Liver (tissue), 9 donors: ENCODE data around the gene PTPRN2. TPM values are rescaled to one million over a fixed set of nuclear protein-coding genes. Genes with fewer than 3 reads are reported as not detected.

Experiments used
- DNase-seq: peaks from one replicate; pipeline ENCODE4 v3.0.0-alpha.2; 2017; ENCODE audit warnings: low spot score
- H3K27ac ChIP-seq, 2 donors: one replicate each; pipeline ENCODE4 v1.7.0; 2013; ENCODE audit warnings: inconsistent platforms in 2 of 2, low read length in 2 of 2, control low read depth in 1 of 2, low read depth in 1 of 2, mild to moderate bottlenecking in 1 of 2
- H3K27me3 ChIP-seq, 4 donors: one replicate each; pipeline versions ENCODE4 v1.6.1 to v1.7.0; 2013; ENCODE audit warnings: low read length in 3 of 4, inconsistent platforms in 1 of 4, mild to moderate bottlenecking in 1 of 4, moderate library complexity in 1 of 4; ENCODE audit not compliant: control insufficient read depth in 4 of 4, insufficient read depth in 4 of 4
- H3K36me3 ChIP-seq, 4 donors: one replicate each; pipeline versions ENCODE4 v1.6.1 to v1.7.0; 2013; ENCODE audit warnings: low read length in 3 of 4, mild to moderate bottlenecking in 3 of 4, low read depth in 1 of 4, moderate library complexity in 1 of 4; ENCODE audit not compliant: control insufficient read depth in 4 of 4, insufficient read depth in 3 of 4
- H3K4me1 ChIP-seq, 4 donors: one replicate each; pipeline versions ENCODE4 v1.6.1 to v1.7.0; 2013; ENCODE audit warnings: low read length in 3 of 4, mild to moderate bottlenecking in 3 of 4, moderate library complexity in 1 of 4; ENCODE audit not compliant: control insufficient read depth in 4 of 4, insufficient read depth in 4 of 4
- H3K4me3 ChIP-seq, 3 donors: one replicate each; pipeline versions ENCODE4 v1.6.1 to v1.7.0; 2013; ENCODE audit warnings: low read length in 3 of 3, control low read depth in 1 of 3, low read depth in 1 of 3, mild to moderate bottlenecking in 1 of 3
- H3K9ac ChIP-seq, 2 donors: one replicate each; pipeline ENCODE4 v1.7.0; 2013; ENCODE audit warnings: low read length in 2 of 2, mild to moderate bottlenecking in 2 of 2, moderate library complexity in 2 of 2, control low read depth in 1 of 2, low read depth in 1 of 2
- H3K9me3 ChIP-seq, 4 donors: one replicate each; pipeline versions ENCODE4 v1.6.1 to v1.7.0; 2013; ENCODE audit warnings: low read length in 3 of 4; ENCODE audit not compliant: control insufficient read depth in 4 of 4
- EGR1 ChIP-seq, 2 donors: IDR thresholded peaks; 2 replicates each; pipeline ENCODE4 v1.6.1; 2016 to 2018; ENCODE audit warnings: antibody characterized with exemption in 2 of 2, low read depth in 2 of 2
- FOXA1 ChIP-seq: IDR thresholded peaks from 2 replicates; pipeline ENCODE4 v1.6.1; 2016; ENCODE audit warnings: antibody characterized with exemption
- FOXA2 ChIP-seq: IDR thresholded peaks from 2 replicates; pipeline ENCODE4 v1.6.1; 2016; ENCODE audit warnings: antibody characterized with exemption
- GABPA ChIP-seq, 2 donors: IDR thresholded peaks in 1 of 2; conservative IDR thresholded peaks in 1 of 2; 2 replicates each; pipeline ENCODE4 v1.6.1; 2016; ENCODE audit warnings: antibody characterized with exemption in 2 of 2, mild to moderate bottlenecking in 1 of 2, moderate library complexity in 1 of 2
- HNF4A ChIP-seq, 2 donors: conservative IDR thresholded peaks; 2 replicates each; pipeline ENCODE4 v1.6.1; 2016; ENCODE audit warnings: antibody characterized with exemption in 2 of 2, mild to moderate bottlenecking in 2 of 2
- HNF4G ChIP-seq: IDR thresholded peaks from 2 replicates; pipeline ENCODE4 v1.6.1; 2016; ENCODE audit warnings: antibody characterized with exemption
- JUND ChIP-seq, 2 donors: IDR thresholded peaks; 2 replicates each; pipeline ENCODE4 v1.6.1; 2016; ENCODE audit warnings: antibody characterized with exemption in 2 of 2
- NR2F2 ChIP-seq: IDR thresholded peaks from 2 replicates; pipeline ENCODE4 v1.6.1; 2016; ENCODE audit warnings: antibody characterized with exemption
- RAD21 ChIP-seq, 2 donors: IDR thresholded peaks; 2 replicates each; pipeline ENCODE4 v1.6.1; 2016; ENCODE audit warnings: antibody characterized with exemption in 2 of 2, mild to moderate bottlenecking in 2 of 2
- RXRA ChIP-seq, 2 donors: IDR thresholded peaks; 2 replicates each; pipeline ENCODE4 v1.6.1; 2017 to 2018; ENCODE audit warnings: antibody characterized with exemption in 2 of 2, mild to moderate bottlenecking in 1 of 2
- SP1 ChIP-seq: IDR thresholded peaks from 2 replicates; pipeline ENCODE4 v1.6.1; 2018; ENCODE audit warnings: antibody characterized with exemption, mild to moderate bottlenecking
- YY1 ChIP-seq: IDR thresholded peaks from 2 replicates; pipeline ENCODE4 v1.6.1; 2016; ENCODE audit warnings: antibody characterized with exemption, mild to moderate bottlenecking
- WGBS: extraction: QIAGEN DNeasy Blood & Tissue Kit; methylation state at CpG from one replicate; pipeline ENCODE4 v1.1.7; 2013; 5-methylcytosine and 5-hydroxymethylcytosine counted together
- polyA plus RNA-seq, 2 donors: library from polyadenylated mRNA; stranded (reverse) in 1 of 2; unstranded in 1 of 2; fragments of 200-250 nt in 1 of 2; fragments of >200 nt in 1 of 2; fragmentation: Nextera tagmentation in 1 of 2; extraction: Ambion mirVana in 1 of 2; gene quantifications; one replicate each; pipeline versions ENCODE4 v1.2.1 to v1.2.3, GENCODE V29; 2013 to 2015
- total RNA-seq, 2 donors: library from RNA; depleted of rRNA; stranded (reverse); fragments of >200 nt; gene quantifications; one replicate each; pipeline ENCODE4 v1.2.3, GENCODE V29; 2014
- TF ChIP-seq, protein P1 (sequence below): IDR thresholded peaks from 2 replicates; pipeline ENCODE4 v1.6.1; 2016; ENCODE audit warnings: antibody characterized with exemption
- TF ChIP-seq, protein P2 (sequence below): IDR thresholded peaks from 2 replicates; pipeline ENCODE4 v1.6.1; 2016; ENCODE audit warnings: antibody characterized with exemption
- TF ChIP-seq, protein P3 (sequence below): IDR thresholded peaks from 2 replicates; pipeline ENCODE4 v1.6.1; 2016; ENCODE audit warnings: antibody characterized with exemption
- TF ChIP-seq, protein P4 (sequence below): fragments of 150-350 bp; IDR thresholded peaks from 2 replicates; pipeline ENCODE4 v1.5.1; 2017; ENCODE audit warnings: improper control_type of control experiment, low read depth, low read length; ENCODE audit not compliant: missing input control
- donor health status: healthy.
- donor health status: healthy.
- donor health status: healthy.
- donor health status: healthy.
- donor health status: healthy.

The PTPRN2 gene
- total and polyA plus RNA-seq, 4 donors = 0.75 to 1.9 (median 1.1) TPM

DNA sequence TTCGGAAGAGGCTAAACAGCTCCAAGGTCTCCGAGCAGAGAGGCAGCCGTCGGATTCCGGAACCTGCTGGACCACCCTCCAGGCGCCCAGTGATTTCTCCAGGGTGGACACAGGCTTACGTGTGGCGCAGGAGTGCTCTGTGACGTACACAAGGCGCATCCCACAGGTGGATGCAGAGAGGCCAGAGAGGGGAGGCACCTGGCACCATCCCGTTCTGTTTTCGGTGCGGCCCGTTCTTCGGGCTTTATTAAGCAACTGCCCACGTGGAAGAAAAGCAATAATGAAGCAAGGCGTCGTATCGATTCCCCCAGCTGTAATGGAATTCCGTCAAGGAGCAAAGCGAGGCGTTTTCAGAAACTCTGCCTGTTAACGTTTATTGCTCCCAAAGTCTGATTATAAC is 163.6 kb downstream of the PTPRN2 start:
- no peaks in the 10 kb centered on the region for H3K27me3 ChIP-seq
- no peaks in the 10 kb centered on the region for H3K4me1 ChIP-seq
- no peak overlapping the region for H3K4me3 ChIP-seq
- DNase-seq = no peak
- 96% methylated on average over 23 of the region's 23 CpGs for WGBS
- H3K9me3 ChIP-seq = no peaks in the 10 kb centered on the region
- H3K9ac ChIP-seq = no peak overlapping the region
- no peak for TF ChIP-seq EGR1 (IDR thresholded peaks at IDR 0.05; ENCODE audit: low read depth in 2 of 2)
- TF ChIP-seq HNF4A (conservative IDR thresholded peaks at IDR 0.05) = no peak
- no peak for TF ChIP-seq NR2F2
- TF ChIP-seq, protein P1, sequence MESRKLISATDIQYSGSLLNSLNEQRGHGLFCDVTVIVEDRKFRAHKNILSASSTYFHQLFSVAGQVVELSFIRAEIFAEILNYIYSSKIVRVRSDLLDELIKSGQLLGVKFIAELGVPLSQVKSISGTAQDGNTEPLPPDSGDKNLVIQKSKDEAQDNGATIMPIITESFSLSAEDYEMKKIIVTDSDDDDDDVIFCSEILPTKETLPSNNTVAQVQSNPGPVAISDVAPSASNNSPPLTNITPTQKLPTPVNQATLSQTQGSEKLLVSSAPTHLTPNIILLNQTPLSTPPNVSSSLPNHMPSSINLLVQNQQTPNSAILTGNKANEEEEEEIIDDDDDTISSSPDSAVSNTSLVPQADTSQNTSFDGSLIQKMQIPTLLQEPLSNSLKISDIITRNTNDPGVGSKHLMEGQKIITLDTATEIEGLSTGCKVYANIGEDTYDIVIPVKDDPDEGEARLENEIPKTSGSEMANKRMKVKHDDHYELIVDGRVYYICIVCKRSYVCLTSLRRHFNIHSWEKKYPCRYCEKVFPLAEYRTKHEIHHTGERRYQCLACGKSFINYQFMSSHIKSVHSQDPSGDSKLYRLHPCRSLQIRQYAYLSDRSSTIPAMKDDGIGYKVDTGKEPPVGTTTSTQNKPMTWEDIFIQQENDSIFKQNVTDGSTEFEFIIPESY = no peak
- TF ChIP-seq RXRA (IDR thresholded peaks at IDR 0.05) = no peak
- no peak for TF ChIP-seq HNF4G
- TF ChIP-seq JUND (IDR thresholded peaks at IDR 0.05) = no peak
- H3K36me3 ChIP-seq = no peaks in the 10 kb centered on the region
- no peak overlapping the region for H3K27ac ChIP-seq

DNA sequence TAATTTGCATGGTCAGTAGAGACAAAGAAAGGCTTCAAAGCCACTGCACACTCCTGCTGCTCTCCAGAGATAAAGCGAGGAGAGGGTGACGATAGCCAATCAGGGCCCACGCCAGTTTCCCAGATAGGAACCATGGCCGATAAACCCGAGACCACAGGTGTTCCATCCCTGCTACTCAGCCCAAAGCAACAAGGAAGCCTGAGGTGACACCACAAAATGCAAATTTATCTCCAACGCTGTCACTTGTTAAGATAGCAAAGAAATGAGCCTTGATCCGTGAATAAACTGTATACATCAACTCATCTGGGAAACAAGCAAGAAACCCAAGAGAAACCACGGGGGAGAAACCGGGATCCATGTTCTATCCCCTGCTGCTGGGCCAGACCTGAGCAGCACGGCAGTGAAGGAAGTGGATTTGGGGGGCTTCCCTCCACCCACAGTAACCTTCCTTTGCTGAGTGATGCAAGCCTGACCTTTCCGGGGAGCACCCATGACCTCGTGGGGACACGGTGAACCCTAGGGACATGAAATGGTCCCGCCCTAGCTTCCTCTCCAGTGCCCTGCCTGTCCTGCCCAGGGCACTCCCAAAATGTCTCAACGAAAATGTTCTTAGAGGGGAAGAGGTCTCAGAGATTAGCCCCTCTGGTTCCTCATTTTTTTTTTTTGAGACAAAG is 164.6 kb downstream of the PTPRN2 start:
- 74% methylated on average over 15 of the region's 15 CpGs for WGBS

More for the DNA sequence above, 164.6 kb downstream of the PTPRN2 start:
- no peaks in the 10 kb centered on the region for H3K27me3 ChIP-seq
- H3K4me3 ChIP-seq = no peak overlapping the region
- no peaks in the 10 kb centered on the region for H3K4me1 ChIP-seq
- H3K9ac ChIP-seq = no peak overlapping the region
- no peak overlapping the region for H3K27ac ChIP-seq
- DNase-seq = no peak
- no peaks in the 10 kb centered on the region for H3K36me3 ChIP-seq
- H3K9me3 ChIP-seq = peaks cover 0 to 7% (median 0%) of the 10 kb centered on the region in 4 donors
- no peak for TF ChIP-seq NR2F2
- no peak for TF ChIP-seq HNF4A (conservative IDR thresholded peaks at IDR 0.05)
- TF ChIP-seq, protein P2, sequence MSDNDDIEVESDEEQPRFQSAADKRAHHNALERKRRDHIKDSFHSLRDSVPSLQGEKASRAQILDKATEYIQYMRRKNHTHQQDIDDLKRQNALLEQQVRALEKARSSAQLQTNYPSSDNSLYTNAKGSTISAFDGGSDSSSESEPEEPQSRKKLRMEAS = no peak
- no peak for TF ChIP-seq EGR1 (IDR thresholded peaks at IDR 0.05; ENCODE audit: low read depth in 2 of 2)
- TF ChIP-seq, protein P3, sequence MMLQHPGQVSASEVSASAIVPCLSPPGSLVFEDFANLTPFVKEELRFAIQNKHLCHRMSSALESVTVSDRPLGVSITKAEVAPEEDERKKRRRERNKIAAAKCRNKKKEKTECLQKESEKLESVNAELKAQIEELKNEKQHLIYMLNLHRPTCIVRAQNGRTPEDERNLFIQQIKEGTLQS = no peak
- no peak for TF ChIP-seq GABPA (IDR thresholded peaks at IDR 0.05 in 1 of 2, conservative IDR thresholded peaks at IDR 0.05 in 1 of 2)
- TF ChIP-seq, protein P4, sequence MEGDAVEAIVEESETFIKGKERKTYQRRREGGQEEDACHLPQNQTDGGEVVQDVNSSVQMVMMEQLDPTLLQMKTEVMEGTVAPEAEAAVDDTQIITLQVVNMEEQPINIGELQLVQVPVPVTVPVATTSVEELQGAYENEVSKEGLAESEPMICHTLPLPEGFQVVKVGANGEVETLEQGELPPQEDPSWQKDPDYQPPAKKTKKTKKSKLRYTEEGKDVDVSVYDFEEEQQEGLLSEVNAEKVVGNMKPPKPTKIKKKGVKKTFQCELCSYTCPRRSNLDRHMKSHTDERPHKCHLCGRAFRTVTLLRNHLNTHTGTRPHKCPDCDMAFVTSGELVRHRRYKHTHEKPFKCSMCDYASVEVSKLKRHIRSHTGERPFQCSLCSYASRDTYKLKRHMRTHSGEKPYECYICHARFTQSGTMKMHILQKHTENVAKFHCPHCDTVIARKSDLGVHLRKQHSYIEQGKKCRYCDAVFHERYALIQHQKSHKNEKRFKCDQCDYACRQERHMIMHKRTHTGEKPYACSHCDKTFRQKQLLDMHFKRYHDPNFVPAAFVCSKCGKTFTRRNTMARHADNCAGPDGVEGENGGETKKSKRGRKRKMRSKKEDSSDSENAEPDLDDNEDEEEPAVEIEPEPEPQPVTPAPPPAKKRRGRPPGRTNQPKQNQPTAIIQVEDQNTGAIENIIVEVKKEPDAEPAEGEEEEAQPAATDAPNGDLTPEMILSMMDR = no peak
- TF ChIP-seq YY1 = no peak
- TF ChIP-seq JUND (IDR thresholded peaks at IDR 0.05) = no peak
- TF ChIP-seq RAD21 (IDR thresholded peaks at IDR 0.05) = no peak
- no peak for TF ChIP-seq RXRA (IDR thresholded peaks at IDR 0.05)
- TF ChIP-seq, protein P1 = no peak
- TF ChIP-seq FOXA1 = no peak
- no peak for TF ChIP-seq FOXA2
- no peak for TF ChIP-seq SP1
